ENCODE data around the gene DHRS3.

DNA sequence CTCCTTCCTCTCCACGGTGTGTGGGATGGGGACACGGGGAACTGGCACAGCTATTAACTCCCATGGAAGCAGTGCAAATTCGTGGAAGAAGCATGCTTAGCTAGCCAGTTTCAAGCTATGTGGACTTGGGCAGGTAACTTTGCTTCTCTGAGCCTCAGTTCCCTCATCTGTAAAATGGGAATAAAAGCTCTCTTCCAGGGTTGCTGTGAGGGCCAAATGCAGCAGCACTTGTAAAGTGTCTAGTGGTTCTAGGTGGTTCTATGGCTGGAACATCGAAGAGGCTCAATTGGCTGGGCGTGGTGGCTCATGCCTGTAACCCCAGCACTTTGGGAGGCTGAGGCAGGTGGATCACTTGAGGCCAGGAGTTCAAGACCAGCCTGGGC lies 43.3 kb downstream of the DHRS3 start:
- no peak for TF ChIP-seq POLR2A (IDR thresholded peaks at IDR 0.05)
- TF ChIP-seq, protein P1, sequence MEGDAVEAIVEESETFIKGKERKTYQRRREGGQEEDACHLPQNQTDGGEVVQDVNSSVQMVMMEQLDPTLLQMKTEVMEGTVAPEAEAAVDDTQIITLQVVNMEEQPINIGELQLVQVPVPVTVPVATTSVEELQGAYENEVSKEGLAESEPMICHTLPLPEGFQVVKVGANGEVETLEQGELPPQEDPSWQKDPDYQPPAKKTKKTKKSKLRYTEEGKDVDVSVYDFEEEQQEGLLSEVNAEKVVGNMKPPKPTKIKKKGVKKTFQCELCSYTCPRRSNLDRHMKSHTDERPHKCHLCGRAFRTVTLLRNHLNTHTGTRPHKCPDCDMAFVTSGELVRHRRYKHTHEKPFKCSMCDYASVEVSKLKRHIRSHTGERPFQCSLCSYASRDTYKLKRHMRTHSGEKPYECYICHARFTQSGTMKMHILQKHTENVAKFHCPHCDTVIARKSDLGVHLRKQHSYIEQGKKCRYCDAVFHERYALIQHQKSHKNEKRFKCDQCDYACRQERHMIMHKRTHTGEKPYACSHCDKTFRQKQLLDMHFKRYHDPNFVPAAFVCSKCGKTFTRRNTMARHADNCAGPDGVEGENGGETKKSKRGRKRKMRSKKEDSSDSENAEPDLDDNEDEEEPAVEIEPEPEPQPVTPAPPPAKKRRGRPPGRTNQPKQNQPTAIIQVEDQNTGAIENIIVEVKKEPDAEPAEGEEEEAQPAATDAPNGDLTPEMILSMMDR (IDR thresholded peaks at IDR 0.05): no peak

All from vagina (tissue), 2 donors.